MM.1S (cell line): ENCODE data around the gene YPEL2.

Experiments
- DNase-seq: peaks from one replicate; pipeline ENCODE4 v3.0.0-alpha.2; 2015
- H2AFZ ChIP-seq: fragments of 300-600 bp; sonication (generic); 2 replicates; pipeline ENCODE4 v1.6.0; 2016; ENCODE audit warnings: antibody characterized with exemption, low read length
- H3F3A ChIP-seq: fragments of 300-600 bp; sonication (generic); 2 replicates; pipeline ENCODE4 v1.6.1; 2016; ENCODE audit warnings: mild to moderate bottlenecking, antibody characterized with exemption, low read length, moderate library complexity, mixed read lengths; ENCODE audit not compliant: insufficient read depth
- H3K27ac ChIP-seq: fragments of 300-600 bp; sonication (generic); 2 replicates; pipeline ENCODE4 v1.5.1; 2016; ENCODE audit warnings: mild to moderate bottlenecking, low read length
- H3K27me3 ChIP-seq: fragments of 300-600 bp; sonication (generic); replicated peaks from 2 replicates; pipeline ENCODE4 v1.6.0; 2016; ENCODE audit warnings: low read length; ENCODE audit not compliant: insufficient read depth
- H3K36me3 ChIP-seq: fragments of 300-600 bp; sonication (generic); replicated peaks from 2 replicates; pipeline ENCODE4 v1.6.1; 2016; ENCODE audit warnings: mild to moderate bottlenecking, low read length, mixed read lengths; ENCODE audit not compliant: insufficient read depth
- H3K4me1 ChIP-seq: fragments of 300-600 bp; sonication (generic); 2 replicates; pipeline ENCODE4 v1.6.1; 2016; ENCODE audit warnings: low read length, mixed read lengths
- H3K4me2 ChIP-seq: fragments of 300-600 bp; sonication (generic); 2 replicates; pipeline ENCODE4 v1.6.0; 2016; ENCODE audit warnings: low read depth, low read length
- H3K4me3 ChIP-seq: fragments of 300-600 bp; sonication (generic); 2 replicates; pipeline ENCODE4 v1.5.1; 2016; ENCODE audit warnings: low read length, mixed read lengths
- H3K79me2 ChIP-seq: fragments of 300-600 bp; sonication (generic); 2 replicates; pipeline ENCODE4 v1.6.1; 2016; ENCODE audit warnings: mixed run types, low read length, mixed read lengths
- H3K9ac ChIP-seq: fragments of 300-600 bp; sonication (generic); 2 replicates; pipeline ENCODE4 v1.6.1; 2016; ENCODE audit warnings: low read length, mixed read lengths
- H3K9me2 ChIP-seq: fragments of 300-600 bp; sonication (generic); replicated peaks from 2 replicates; pipeline ENCODE4 v1.6.1; 2016; ENCODE audit warnings: mild to moderate bottlenecking, low read length, mixed read lengths; ENCODE audit not compliant: insufficient read depth
- H3K9me3 ChIP-seq: fragments of 300-600 bp; sonication (generic); replicated peaks from 2 replicates; pipeline ENCODE4 v1.6.1; 2016; ENCODE audit warnings: mild to moderate bottlenecking, low read length, mixed read lengths; ENCODE audit not compliant: insufficient read depth
- H4K20me1 ChIP-seq: fragments of 300-600 bp; sonication (generic); 2 replicates; pipeline ENCODE4 v1.6.1; 2016; ENCODE audit warnings: mild to moderate bottlenecking, low read length, moderate library complexity, mixed read lengths; ENCODE audit not compliant: insufficient read depth
- EZH2 ChIP-seq: fragments of 300-600 bp; sonication (generic); optimal IDR thresholded peaks from 2 replicates; pipeline ENCODE3; 2017; ENCODE audit warnings: low read depth, mild to moderate bottlenecking, antibody characterized with exemption, low read length, mixed read lengths
- EZH2phosphoT487 ChIP-seq: fragments of 300-600 bp; sonication (generic); IDR thresholded peaks from 2 replicates; pipeline ENCODE4 v1.6.1; 2018; ENCODE audit warnings: antibody characterized with exemption, low read length
- TF ChIP-seq, protein P1 (sequence below): fragments of 300-600 bp; sonication (generic); IDR thresholded peaks from 2 replicates; pipeline ENCODE4 v1.5.1; 2016; ENCODE audit warnings: antibody characterized with exemption, low read length, mixed read lengths

The YPEL2 gene

DNA sequence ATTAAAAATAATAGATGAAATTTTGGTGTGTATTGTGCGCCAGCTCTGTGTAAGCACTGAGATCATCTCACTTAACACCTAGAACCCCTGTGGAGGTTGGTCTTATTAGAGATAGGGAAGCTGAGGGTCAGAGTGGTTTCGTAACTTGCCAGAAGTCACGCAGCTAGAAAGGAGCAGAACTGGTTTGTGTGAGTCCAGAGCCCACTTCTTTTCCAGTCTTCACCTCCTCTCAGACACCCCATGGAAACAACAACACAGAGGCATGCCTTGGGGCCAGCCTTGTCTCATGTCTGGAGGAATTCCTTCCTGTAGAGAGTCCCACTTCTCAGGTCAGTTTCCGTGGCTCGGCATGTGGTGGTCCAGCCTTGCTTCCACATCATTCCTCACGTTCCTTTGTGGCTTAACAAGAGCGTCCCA lies 16.5 kb downstream of the YPEL2 start:
- Histone ChIP-seq H3K4me1 (peaks cover 12% of the 10 kb centered on the region), H3K27me3 (no peaks in the 10 kb centered on the region), H3K27ac (no peak overlapping the region), H3K9me3 (no peaks in the 10 kb centered on the region), H3F3A (no peaks in the 10 kb centered on the region), H3K79me2 (0 out of 2 replicates have a peak, but pooled peaks cover 3% of the 10 kb centered on the region), H3K9me2 (no peaks in the 10 kb centered on the region), H3K4me2 (no peak overlapping the region), H4K20me1 (no peaks in the 10 kb centered on the region), H2AFZ (no peak overlapping the region), H3K36me3 (no peaks in the 10 kb centered on the region), H3K9ac (no peak overlapping the region), H3K4me3 (no peak overlapping the region)
- no peak for TF ChIP-seq EZH2phosphoT487
- DNase-seq, result no peak

DNA sequence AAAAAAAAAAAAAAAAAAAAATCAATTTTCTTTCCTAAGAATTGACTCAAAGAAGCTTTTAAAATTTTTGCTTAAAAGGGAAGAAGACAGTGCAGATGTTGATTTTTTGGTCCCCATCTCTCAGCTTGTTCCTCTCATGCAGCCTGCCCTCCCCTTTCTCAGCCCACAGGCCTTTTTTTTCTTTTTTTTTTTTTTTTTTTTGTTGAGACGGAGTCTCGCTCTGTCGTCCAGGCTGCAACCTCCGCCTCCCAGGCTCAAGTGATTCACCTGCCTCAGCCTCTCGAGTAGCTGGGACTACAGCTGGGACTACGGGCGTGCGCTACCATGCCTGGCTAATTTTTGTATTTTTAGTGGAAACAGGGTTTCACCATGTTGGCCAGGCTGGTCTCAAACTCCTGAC lies 17.7 kb downstream of the YPEL2 start:
- Histone ChIP-seq H3K4me2 (no peak overlapping the region), H3K79me2 (0 out of 2 replicates have a peak, but pooled peaks cover 3% of the 10 kb centered on the region), H3K4me3 (no peak overlapping the region)

DNA sequence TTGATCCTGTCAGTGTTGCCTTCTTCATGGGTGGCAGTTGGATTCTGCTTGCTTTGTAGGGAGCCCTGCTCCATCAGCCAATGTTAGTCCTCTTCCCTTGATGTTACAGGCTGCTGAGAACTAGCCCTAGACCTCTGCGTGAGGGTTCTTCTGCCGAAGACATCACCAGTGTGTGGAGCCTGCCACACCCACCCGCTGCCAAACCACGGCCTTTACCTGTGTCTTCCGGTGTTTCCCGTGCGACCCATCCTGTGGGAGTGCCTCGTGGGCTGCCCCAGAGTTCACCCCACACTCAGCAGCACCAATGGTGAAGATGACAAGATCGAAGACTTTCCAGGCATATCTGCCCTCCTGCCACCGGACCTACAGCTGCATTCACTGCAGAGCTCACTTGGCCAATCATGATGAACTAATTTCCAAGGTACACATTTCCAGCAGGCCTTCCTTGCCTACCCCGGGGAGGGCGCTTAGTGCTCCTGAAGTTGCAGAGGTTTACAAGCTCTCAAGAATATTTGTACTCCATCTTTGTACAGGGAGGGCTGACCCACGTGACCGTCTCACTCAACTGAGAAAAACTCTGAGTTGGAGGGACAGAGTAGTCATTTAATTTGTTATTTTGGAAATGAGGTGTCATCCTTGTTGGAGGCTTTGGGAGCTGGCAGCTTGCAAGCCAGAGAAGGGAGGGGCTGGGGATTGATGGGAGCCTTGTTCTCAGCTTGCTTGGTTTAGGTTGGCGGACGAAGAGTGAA lies 21.8 kb downstream of the YPEL2 start:
- H2AFZ ChIP-seq, result no peak overlapping the region
- no peak overlapping the region for H3K4me2 ChIP-seq
- no peak overlapping the region for H3K27ac ChIP-seq
- H3K4me1 ChIP-seq, result peaks cover 12% of the 10 kb centered on the region
- no peak overlapping the region for H3K4me3 ChIP-seq
- no peak overlapping the region for H3K9ac ChIP-seq
- no peaks in the 10 kb centered on the region for H3K79me2 ChIP-seq
- DNase-seq, result no peak
- TF ChIP-seq EZH2phosphoT487, result no peak
- TF ChIP-seq EZH2, result no peak
- TF ChIP-seq, protein P1, sequence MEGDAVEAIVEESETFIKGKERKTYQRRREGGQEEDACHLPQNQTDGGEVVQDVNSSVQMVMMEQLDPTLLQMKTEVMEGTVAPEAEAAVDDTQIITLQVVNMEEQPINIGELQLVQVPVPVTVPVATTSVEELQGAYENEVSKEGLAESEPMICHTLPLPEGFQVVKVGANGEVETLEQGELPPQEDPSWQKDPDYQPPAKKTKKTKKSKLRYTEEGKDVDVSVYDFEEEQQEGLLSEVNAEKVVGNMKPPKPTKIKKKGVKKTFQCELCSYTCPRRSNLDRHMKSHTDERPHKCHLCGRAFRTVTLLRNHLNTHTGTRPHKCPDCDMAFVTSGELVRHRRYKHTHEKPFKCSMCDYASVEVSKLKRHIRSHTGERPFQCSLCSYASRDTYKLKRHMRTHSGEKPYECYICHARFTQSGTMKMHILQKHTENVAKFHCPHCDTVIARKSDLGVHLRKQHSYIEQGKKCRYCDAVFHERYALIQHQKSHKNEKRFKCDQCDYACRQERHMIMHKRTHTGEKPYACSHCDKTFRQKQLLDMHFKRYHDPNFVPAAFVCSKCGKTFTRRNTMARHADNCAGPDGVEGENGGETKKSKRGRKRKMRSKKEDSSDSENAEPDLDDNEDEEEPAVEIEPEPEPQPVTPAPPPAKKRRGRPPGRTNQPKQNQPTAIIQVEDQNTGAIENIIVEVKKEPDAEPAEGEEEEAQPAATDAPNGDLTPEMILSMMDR, result no peak
- no peaks in the 10 kb centered on the region for H3K27me3 ChIP-seq
- no peaks in the 10 kb centered on the region for H3K9me2 ChIP-seq
- no peaks in the 10 kb centered on the region for H3K9me3 ChIP-seq
- H4K20me1 ChIP-seq, result no peaks in the 10 kb centered on the region
- no peaks in the 10 kb centered on the region for H3F3A ChIP-seq
- no peaks in the 10 kb centered on the region for H3K36me3 ChIP-seq

More for the DNA sequence above, 17.7 kb downstream of the YPEL2 start:
- Histone ChIP-seq H3K27ac (no peak overlapping the region), H3K36me3 (no peaks in the 10 kb centered on the region), H3K9me2 (no peaks in the 10 kb centered on the region), H3K9me3 (no peaks in the 10 kb centered on the region), H3F3A (no peaks in the 10 kb centered on the region), H3K9ac (no peak overlapping the region), H2AFZ (no peak overlapping the region), H3K4me1 (peaks cover 9% of the 10 kb centered on the region), H3K27me3 (no peaks in the 10 kb centered on the region), H4K20me1 (no peaks in the 10 kb centered on the region)
- TF ChIP-seq EZH2 (no peak), EZH2phosphoT487 (no peak)
- TF ChIP-seq, protein P1, result no peak
- no peak for DNase-seq
